SK-N-SH (cell line): ENCODE data around the gene RER1.
A peak's percentile ranks its signal among the peaks of the same experiment; 100 is the strongest.

Experiments
- GABPA ChIP-seq: IDR thresholded peaks from 2 replicates; pipeline ENCODE4 v1.4.0; 2012; ENCODE audit warnings: low read depth, mild to moderate bottlenecking
- NFIC ChIP-seq: IDR thresholded peaks from 2 replicates; pipeline ENCODE4 v1.4.0; 2012; ENCODE audit warnings: borderline replicate concordance
- POLR2AphosphoS5 ChIP-seq: IDR thresholded peaks from 2 replicates; pipeline ENCODE4 v1.6.1; 2012; ENCODE audit warnings: low read depth, low read length
- TAF1 ChIP-seq: IDR thresholded peaks from 2 replicates; pipeline ENCODE4 v1.6.1; 2012; ENCODE audit warnings: low read depth, mild to moderate bottlenecking, low read length, moderate library complexity, borderline replicate concordance
- TCF12 ChIP-seq: IDR thresholded peaks from 2 replicates; pipeline ENCODE4 v1.4.0; 2012
- YY1 ChIP-seq: IDR thresholded peaks from 2 replicates; pipeline ENCODE4 v1.4.0; 2012; ENCODE audit warnings: low read depth, mild to moderate bottlenecking
- TF ChIP-seq, protein P1 (sequence below): fragments of 200-600 bp; sonication (generic); IDR thresholded peaks from 2 replicates; pipeline ENCODE4 v1.6.1; 2017; ENCODE audit warnings: antibody characterized with exemption, mild to moderate bottlenecking, moderate library complexity
- TF ChIP-seq, protein P2 (sequence below): fragments of 150-350 bp; IDR thresholded peaks from 2 replicates; pipeline ENCODE4 v1.6.1; 2017; ENCODE audit warnings: antibody characterized with exemption, low read length, low read depth, borderline replicate concordance

DNA sequence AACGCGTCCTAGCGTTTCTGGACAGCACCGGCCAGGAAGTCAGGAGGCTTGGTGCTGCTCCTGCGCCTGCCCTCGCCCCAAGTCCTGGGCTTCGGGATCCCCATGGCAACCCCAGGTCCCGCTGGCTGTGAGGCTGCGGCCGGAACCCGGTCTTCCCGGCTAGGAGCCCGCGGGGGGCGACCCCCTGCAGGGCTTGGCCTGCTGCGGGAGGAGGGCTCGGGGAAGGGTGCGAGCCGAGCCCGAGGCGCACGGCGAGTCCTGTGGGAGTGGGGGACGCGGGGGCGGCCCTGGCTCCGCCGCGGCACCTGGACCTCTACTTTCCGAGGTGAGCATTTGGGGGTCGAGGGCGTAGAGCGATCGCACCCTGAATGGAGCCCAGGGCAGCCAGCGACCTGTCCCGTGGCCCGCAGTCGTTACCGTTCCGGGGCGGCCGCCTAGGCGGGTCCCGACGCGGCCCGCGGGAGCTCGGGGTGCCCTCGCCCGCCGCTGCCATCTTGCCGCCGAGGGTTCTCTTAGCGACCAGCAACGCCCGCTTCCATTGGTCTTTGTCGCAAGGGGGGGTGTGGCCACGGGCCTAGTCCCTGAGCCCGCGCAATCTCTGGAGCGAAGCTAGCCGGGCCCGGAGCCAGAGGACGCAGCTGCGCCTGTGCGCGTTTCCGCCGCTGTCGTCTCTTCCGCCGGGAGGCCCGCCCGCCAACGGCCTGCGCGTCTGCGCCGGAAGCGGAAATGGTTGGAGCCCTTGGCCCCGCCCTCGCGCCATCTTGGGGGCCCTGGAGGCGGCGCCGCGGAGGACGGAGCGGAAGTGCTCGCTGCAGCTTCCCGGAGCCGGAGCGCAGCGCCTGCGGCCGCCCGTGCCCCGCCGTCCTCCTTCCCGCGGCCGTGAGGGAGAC lies at the start of gene RER1, which contains the start of gene MORN1:
- peak; percentile 64 for TF ChIP-seq TAF1
- no peak for TF ChIP-seq POLR2AphosphoS5
- TF ChIP-seq NFIC: peak; percentile 59
- peak; percentile 90 for TF ChIP-seq YY1
- TF ChIP-seq, protein P1, sequence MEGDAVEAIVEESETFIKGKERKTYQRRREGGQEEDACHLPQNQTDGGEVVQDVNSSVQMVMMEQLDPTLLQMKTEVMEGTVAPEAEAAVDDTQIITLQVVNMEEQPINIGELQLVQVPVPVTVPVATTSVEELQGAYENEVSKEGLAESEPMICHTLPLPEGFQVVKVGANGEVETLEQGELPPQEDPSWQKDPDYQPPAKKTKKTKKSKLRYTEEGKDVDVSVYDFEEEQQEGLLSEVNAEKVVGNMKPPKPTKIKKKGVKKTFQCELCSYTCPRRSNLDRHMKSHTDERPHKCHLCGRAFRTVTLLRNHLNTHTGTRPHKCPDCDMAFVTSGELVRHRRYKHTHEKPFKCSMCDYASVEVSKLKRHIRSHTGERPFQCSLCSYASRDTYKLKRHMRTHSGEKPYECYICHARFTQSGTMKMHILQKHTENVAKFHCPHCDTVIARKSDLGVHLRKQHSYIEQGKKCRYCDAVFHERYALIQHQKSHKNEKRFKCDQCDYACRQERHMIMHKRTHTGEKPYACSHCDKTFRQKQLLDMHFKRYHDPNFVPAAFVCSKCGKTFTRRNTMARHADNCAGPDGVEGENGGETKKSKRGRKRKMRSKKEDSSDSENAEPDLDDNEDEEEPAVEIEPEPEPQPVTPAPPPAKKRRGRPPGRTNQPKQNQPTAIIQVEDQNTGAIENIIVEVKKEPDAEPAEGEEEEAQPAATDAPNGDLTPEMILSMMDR: no peak
- TF ChIP-seq, protein P2, sequence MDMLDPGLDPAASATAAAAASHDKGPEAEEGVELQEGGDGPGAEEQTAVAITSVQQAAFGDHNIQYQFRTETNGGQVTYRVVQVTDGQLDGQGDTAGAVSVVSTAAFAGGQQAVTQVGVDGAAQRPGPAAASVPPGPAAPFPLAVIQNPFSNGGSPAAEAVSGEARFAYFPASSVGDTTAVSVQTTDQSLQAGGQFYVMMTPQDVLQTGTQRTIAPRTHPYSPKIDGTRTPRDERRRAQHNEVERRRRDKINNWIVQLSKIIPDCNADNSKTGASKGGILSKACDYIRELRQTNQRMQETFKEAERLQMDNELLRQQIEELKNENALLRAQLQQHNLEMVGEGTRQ: no peak
- peak; percentile 94 for TF ChIP-seq GABPA
- TF ChIP-seq TCF12: peak; percentile 33; the same call in 1 of the 2 replicates
